NCI-H526 treated with DMSO at 0.1 percent for 48 hours (cell line): ENCODE measurements around the gene ACYP2.

Experiments used
- DNase-seq: peaks from one replicate; lab custom pipeline; 2025; lab: John Stamatoyannopoulos, UW

ACYP2 gene

DNA sequence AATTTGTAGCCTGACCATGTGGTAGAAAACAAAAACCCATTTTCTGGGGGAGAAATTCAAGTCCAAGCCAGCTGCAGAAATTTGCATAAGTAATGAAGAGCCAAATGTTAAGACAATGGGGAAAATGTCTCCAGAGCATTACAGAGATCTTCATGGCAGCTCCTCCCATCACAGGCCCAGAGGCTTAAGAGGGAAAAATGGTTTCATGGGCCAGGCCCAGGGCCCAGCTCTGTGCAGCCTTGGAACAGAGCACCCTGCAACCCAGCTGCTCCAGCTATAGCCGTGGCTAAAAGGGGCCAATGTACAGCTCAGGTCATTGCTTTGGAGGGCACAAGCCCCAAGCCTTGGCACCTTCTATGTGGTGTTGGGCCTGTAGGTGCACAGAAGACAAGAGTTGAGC lies 209.7 kb downstream of the ACYP2 start:
- no peak for DNase-seq

DNA sequence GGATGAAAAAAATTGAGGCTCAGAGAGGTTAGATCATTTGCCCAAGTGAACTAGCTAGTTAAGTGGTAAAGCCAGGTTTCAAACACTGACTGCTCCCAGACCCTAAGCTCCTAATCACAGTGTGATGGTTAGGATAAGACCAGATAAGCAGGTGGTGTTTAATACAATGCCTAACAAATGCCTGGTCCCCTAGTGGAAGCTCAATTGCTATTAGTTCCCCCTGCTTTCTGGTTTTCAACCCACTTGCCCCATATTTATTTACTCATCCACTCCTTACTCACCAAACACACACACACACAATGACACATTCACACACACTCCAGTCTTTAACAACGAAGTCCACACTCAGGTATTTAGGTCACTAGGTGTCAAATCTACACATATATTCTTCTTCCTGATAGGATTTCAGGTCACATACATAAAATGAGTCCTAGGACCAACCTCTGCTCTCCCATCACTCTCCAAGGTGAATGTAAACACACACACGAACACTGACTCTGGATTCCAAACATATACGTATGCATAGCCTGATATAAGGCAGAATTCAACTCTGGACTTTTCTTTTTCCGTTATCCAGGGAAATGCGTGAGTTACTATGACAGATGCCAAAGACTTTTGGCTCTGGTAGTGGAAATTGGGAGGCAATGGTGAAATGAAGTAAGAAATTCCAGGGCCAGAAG lies 214.2 kb downstream of the ACYP2 start:
- DNase-seq = no peak

DNA sequence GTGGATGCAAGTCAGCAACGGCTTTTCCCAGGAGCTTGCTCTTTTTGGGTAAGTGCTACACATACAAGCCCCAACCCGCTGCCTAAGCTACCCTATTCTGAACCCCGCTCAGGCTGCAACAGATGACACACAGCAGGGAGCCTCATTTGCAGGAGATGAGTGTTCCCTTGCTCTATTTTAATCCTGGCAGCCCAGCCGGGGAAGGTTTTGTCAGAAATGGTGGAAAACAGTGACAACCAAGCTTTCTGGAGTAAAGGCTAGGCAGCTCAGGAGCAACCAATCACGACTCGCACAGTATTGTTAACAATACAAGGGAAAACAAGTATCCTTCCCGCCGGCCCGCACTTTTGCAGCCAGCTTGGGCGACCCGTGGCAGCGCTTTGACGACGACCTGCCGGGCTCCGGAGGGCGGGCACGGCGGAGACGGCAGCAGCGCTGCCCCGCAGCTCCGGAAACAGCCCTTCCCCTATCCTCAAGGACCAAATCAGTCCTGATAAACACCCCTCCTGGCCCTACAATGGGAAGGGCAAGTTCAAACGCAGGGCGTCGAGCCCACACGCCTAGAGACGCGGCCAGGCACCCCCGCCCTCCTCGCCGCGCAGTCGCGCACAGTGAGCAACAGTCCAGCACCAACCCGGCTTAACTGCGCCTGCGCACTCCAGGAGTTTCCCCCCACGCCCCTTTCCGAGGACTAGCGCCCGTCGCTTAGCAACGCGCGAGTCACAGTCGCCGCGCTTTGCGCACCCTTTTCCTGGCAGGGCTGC lies 214.9 kb downstream of the ACYP2 start:
- peak; percentile 96 for DNase-seq

DNA sequence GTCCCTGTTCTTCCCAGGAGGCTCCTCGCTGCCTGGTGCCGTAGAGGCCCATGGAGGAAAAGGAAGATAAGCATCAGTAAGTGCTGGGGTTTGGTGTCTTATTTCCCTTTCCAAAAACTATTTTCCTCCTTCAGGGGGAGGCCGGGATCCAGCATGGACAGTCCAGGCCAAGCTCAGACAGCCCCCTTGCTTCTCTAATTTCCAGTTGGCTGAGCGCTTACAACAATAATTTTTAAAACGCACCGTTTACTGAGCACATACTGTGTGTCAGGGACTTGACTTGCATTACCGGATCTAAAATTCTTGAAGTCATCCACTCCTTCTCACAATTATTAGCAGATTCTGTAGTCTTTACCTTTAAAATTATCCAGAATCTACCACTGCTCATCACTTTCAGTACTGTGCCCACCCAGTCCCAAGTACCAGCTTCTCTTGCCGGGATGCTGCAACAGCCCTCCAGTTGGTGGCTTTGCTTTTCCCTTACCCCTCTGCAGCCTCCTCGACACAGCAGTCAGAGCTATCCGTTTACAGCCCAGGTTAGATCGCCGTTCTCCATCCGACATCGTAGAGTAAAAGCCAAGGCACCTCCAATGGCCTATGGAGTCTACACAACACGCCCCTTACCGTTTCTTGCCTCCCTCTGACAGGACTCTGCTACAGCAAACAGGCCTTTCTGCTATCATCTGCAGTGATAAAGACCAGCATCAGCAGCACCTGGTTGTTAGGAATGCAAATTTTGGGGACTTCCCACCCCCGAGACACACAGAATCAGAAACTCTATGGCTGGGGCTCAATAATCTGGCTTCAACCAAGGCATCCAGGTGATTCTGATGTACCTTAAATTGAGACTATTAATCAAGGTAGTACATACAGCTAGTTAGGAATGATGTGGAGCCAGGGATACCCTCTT lies 215.8 kb downstream of the ACYP2 start:
- DNase-seq = peak; percentile 82

DNA sequence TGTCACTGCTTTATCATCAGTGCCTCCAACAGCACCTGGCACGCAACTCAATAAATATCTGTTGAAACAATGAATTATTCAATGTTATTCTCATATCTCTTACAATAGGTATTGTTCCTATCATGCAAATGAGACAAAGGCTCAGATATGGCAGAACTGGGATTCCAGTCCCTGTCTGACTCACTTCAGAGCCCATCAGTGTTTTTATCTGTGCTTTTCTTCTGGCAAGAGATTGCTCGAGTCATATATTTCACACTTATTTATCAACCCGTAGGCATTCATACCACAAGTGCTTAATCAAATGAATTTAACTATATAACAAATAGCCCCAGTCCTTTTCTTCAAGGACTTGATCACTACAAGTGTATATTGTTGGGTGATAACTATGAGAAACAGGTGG lies 217.0 kb downstream of the ACYP2 start:
- no peak for DNase-seq

DNA sequence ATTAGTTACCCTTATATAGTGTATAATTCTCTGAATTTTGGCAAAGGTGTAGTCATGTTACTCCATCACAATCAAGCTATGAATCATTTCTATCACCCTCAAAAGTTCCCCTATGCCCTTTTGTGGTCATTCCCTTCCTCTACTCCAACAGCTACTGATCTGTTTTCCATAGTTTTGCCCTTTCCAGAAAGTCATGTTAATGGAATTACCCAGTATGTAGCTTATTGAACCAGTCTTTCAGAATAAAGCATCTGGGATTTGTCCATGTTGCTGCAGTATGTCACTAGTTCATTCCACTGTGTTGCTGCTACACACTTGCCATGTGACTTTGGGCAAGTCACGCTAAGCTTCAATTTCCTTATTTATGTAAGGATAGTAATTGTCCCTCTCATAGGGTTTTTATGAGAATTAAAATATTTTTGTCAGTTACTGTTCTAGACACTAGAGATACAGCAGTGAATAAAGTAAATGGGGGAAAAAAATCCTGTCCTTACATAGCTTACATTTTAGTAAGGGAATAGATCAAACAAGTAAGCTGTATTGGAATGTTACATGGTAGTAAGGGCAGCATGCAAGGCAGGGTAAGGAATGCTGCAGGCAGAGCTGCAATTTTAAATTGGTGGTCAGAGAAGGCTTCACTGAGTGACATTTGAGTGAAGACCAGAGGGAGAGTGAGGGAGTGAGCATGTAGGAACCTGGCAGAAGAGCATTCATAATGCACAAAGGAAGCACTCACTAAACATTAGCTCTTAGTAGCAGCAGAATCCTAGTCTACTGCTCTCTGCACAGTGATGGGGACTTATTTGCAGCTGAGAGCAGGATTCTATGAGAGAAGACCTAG lies 220.9 kb downstream of the ACYP2 start:
- no peak for DNase-seq

DNA sequence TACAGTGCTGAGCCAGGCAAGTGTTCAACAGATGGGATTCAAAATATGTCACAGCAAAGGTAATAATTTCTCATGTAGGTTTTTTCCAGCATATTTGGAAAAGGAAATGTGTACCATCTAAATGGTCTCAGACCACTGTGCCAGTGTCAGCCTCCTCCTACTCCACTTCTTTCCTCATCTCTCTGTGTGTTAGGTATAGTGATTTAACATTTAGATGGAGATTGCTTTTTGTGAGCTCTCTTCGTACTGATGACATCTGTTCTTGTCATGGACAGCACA lies 221.5 kb downstream of the ACYP2 start:
- no peak for DNase-seq

DNA sequence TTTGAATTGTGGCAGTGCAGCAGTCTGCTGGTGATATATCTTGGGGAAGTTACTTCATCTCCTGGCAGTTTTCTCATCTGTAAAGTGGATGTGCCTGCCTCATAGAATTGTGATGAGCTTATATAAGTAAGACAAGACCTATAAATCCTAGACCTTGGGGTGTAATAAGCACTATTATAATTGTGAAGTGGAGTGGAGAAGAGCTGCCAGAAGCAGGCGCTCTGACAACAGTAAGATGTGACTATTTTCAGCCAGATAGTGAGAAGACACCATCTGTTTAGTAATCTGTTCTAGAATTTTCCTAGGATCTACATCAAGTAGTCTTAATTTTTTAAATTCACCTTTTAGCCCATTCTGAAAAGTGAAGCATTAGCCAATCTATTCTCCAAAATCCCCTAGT lies 226.2 kb downstream of the ACYP2 start:
- DNase-seq = no peak

DNA sequence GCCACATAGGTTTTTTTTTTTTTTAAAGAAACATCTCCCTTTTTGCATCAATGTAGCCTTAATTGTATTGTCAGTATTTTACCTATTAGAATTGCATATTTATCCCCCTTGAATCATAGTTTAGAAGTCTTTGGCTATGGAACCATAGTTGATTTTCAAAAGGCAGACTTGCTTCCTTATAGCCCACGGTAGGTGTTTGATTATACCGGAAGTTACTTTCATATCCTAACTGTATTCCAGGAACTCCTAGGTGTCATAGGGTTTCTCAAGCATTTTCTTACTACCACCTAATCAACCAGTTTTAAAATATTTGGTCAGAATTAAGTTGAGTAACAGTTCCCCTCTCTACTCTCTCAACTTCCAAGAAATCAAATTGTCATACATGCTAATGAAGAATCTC lies 227.2 kb downstream of the ACYP2 start:
- DNase-seq = no peak

DNA sequence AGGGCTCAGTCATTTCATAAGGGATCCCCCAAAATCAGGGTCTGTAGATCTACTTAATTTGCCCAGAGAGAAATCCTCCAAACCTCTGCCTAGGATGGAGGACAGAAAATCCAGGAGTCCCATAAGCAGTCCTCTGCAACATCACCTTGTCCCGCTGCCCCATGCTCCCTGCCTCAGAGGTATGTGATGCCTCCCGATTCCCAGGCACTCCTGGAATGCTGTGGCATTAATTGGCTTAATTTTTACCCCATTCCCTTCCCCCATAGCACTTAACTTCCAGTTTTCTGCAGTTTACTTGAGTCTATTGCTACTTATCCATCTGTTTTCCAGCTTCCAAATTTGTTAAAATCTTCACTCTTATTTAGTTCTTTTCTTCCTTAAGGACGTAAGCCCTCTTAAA lies 232.2 kb downstream of the ACYP2 start:
- no peak for DNase-seq

DNA sequence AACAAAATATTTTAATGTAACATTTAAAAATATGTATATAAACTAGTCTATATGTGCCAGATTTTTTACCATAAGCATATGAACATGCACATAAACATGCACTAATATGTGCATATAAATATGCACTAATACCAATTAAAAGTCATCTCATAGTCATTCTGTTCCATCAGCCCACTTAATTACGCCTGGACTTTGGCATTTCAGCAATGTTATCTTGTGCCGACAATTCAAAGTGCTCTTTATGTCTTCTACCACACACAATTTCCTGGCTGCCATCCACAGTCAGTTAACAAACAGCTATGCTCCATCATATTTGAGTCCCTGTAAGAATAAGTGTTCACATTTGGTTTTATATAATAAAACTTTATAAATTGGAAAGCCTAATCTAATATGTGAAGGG lies 233.2 kb downstream of the ACYP2 start:
- no peak for DNase-seq

DNA sequence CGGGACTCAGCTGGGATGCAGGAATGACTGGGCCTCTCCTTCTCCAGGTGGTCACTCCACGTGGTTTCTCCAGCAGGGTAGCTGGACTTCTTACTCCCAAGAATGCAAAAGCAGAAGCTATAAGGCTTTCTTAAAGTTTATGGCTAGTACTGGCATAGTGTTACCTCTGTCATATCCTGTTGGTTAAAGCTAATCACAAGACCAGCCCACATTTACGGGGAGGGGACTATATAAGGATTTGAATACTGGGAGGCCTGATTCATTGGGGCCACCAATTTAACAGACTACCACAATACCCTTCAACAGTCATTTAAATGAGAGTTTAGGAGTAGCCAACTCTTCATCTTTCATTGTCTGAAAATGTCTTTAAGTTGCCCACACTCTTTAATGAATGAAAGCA lies 235.0 kb downstream of the ACYP2 start:
- DNase-seq = no peak

DNA sequence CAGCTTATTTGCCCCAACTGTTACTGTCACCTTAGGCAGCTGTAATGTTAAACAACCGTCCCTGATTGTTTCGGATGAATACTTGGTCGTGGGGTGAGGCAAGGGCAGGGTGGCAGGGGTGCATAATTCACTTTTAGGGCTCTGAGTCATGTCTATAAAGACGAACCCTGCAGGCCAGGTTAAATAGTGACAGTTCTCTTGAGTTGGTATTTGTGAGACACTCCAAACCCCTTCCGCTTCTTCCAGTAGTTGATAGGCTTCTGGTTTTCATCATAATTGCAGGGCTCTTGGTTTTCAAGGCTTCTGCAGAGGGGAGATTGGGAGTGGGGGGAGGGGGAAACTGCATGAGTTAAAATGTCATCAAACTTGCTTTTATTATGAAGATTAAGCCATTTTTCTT lies 237.8 kb downstream of the ACYP2 start:
- no peak for DNase-seq
